Omental fat pad (tissue), 4 donors: ENCODE measurements around the gene CHAC1. TPM values are rescaled to one million over a fixed set of nuclear protein-coding genes. Genes with fewer than 3 reads are reported as not detected.

ENCODE experiments used
- ATAC-seq: fragments of 150-250 bp; one replicate; pipeline ENCODE4 v1.9.1; 2016; ENCODE audit warnings: mild to moderate bottlenecking, moderate library complexity; ENCODE audit not compliant: low FRiP score
- DNase-seq: peaks from one replicate; pipeline ENCODE4 v3.0.0-alpha.2; 2019; ENCODE audit warnings: low spot score
- CTCF ChIP-seq, 3 donors: fragments of 450-650 bp; IDR thresholded peaks; one replicate each; pipeline ENCODE4 v1.5.1; 2016 to 2017; ENCODE audit warnings: antibody characterized with exemption in 3 of 3, mild to moderate bottlenecking in 3 of 3, moderate library complexity in 2 of 3
- total RNA-seq, 4 donors: library from RNA; depleted of rRNA; stranded (reverse); fragments of >200 nt; gene quantifications; one replicate each; pipeline ENCODE4 v1.1.0, GENCODE V29; 2016

The CHAC1 gene
- total RNA-seq, 4 donors from 2014 or later = 0.63 to 63.6 (median 13.4) TPM

- DNase-seq = no peak
- no peak for ATAC-seq
- TF ChIP-seq CTCF (IDR thresholded peaks at IDR 0.05) = no peak
Observed at GRCh38 chr15:40915116-40915661, 38.1 kb upstream of the CHAC1 start.

DNA sequence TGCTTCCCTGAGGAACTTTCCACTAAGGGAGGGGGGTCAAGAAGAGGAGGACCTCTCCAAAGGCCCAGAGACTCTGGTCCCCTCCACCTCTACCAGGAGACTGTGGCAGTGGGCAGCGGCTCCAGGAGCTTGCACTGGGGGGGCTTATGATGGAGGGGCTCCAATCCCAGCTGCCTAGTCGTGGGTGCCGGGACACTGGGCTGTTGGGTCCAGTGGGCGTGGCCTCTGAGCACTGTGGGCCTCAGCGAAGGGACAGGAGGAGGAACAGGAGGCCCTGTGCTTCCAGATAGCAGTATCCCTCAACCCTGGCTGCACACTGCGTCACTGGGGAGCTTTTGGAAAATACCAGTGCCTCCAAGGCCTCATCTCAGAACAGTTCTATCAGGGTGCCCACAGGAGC lies 37.6 kb upstream of the CHAC1 start:
- no peak for TF ChIP-seq CTCF (IDR thresholded peaks at IDR 0.05)
- DNase-seq (no peak), ATAC-seq (no peak)

DNA sequence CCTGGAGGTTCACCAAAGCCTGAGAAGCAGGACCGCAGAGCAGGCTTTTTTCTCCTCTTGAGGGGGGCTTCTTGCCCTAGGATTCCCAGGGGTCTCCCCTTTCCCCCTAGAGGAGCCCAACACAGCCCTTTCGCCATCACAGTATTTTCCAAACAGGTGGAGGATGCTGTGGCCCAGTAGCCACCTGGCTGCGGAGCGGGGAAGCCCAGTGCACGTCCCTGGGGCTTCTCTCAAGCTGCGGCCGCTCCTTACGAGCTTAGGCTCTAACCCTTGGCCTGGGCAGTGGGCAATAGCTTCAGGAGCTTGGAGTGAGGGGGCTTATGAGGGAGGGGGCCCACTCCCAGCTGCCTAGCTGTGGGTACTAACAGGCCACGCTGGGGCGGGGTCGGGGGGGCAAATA lies 35.7 kb upstream of the CHAC1 start:
- DNase-seq (no peak), ATAC-seq (no peak)
- no peak for TF ChIP-seq CTCF (IDR thresholded peaks at IDR 0.05)

GRCh38 chr15:40918146-40918798 lies 35.0 kb upstream of the CHAC1 start:
- TF ChIP-seq CTCF (IDR thresholded peaks at IDR 0.05) = no peak
- DNase-seq (no peak), ATAC-seq (no peak)

DNA sequence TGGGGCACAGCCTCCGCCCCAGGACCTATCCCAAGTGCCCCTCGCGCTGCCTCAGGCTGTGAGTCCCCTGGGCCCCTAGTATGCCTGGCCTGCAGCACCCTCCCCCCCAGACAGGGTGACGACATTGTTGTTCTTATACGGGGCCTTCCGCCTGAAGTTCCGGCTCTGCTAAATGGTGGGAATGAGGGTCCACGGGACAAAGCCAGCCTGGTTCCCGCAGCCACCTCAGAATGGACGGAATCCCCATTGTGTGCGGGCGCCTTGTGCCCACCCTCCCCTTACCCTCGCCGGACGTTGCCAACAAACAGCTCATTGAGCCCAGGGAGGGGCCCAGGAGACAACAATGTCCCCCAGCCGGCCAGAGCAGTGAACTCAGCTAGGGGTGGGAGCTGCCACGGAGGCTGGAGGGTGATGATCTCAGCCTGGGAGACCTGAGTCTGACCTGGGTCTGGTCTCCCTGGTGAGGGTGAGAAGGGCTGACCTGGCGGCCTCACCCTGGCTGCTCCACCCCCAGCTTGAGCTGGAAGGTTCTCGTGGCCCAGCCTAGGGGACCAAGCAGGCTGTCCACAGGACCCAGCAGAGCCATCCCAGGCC lies 34.4 kb upstream of the CHAC1 start:
- DNase-seq (no peak), ATAC-seq (no peak)
- TF ChIP-seq CTCF (IDR thresholded peaks at IDR 0.05) = no peak

- ATAC-seq = no peak
Observed at GRCh38 chr15:40921949-40922607, 31.2 kb upstream of the CHAC1 start.

More at GRCh38 chr15:40921949-40922607, 31.2 kb upstream of the CHAC1 start:
- DNase-seq = no peak
- no peak for TF ChIP-seq CTCF (IDR thresholded peaks at IDR 0.05)
